OCI-LY7 (cell line): ENCODE measurements around the gene SLC4A9. TPM values are rescaled to one million over a fixed set of nuclear protein-coding genes. Genes with fewer than 3 reads are reported as not detected.

Experiments
- BruUV-seq: library from RNA; stranded (reverse); fragments of 400-500 nt; replicated peaks from 2 replicates; lab custom pipeline; 2021; lab: Mats Ljungman, UMichigan
- CTCF ChIA-PET: fragments of 300-600 bp; sonication (Branson Sonifier 250); formaldehyde crosslinking; loops from one replicate; lab custom pipeline; 2022; ENCODE audit warnings: antibody characterized with exemption; ENCODE audit not compliant: unreplicated experiment; lab: Charles Lee
- POLR2A ChIA-PET: fragments of 300-600 bp; sonication (Branson Sonifier 250); formaldehyde crosslinking; loops from one replicate; lab custom pipeline; 2022; ENCODE audit warnings: antibody characterized with exemption; lab: Charles Lee
- DNase-seq: peaks from one replicate; pipeline ENCODE4 v3.0.0-alpha.2; 2015; ENCODE audit warnings: low spot score
- H2AFZ ChIP-seq: fragments of 200-600 bp; sonication (generic), shearing (Covaris generic); 2 replicates; pipeline ENCODE4 v1.6.1; 2014; ENCODE audit warnings: mild to moderate bottlenecking, antibody characterized with exemption, low read length, moderate library complexity
- H3K27ac ChIP-seq: fragments of 200-600 bp; sonication (generic); 2 replicates; pipeline ENCODE4 v1.5.1; 2014; ENCODE audit warnings: mixed run types, low read depth, mild to moderate bottlenecking, moderate library complexity, low read length, inconsistent platforms; ENCODE audit not compliant: poor library complexity, severe bottlenecking
- H3K36me3 ChIP-seq: fragments of 200-600 bp; sonication (generic); 2 replicates; pipeline ENCODE4 v1.6.1; 2014; ENCODE audit warnings: mild to moderate bottlenecking, antibody characterized with exemption, low read length, moderate library complexity, mixed read lengths; ENCODE audit not compliant: insufficient read depth
- H3K4me1 ChIP-seq: fragments of 200-600 bp; sonication (generic); 2 replicates; pipeline ENCODE4 v1.5.1; 2014; ENCODE audit warnings: mild to moderate bottlenecking, low read length; ENCODE audit not compliant: insufficient read depth, poor library complexity, severe bottlenecking
- H3K4me2 ChIP-seq: fragments of 200-600 bp; sonication (generic); 2 replicates; pipeline ENCODE4 v1.6.1; 2014; ENCODE audit warnings: mild to moderate bottlenecking, low read length
- H3K4me3 ChIP-seq: fragments of 200-600 bp; sonication (generic); 2 replicates; pipeline ENCODE4 v1.5.1; 2014; ENCODE audit warnings: mild to moderate bottlenecking, low read depth, low read length; ENCODE audit not compliant: poor library complexity, severe bottlenecking
- H3K79me2 ChIP-seq: fragments of 200-600 bp; sonication (generic); 2 replicates; pipeline ENCODE4 v1.6.1; 2016; ENCODE audit warnings: low read depth, mild to moderate bottlenecking, low read length, moderate library complexity, mixed read lengths; ENCODE audit not compliant: insufficient read depth
- H3K9me2 ChIP-seq: fragments of 200-600 bp; sonication (generic); 2 replicates; pipeline ENCODE4 v1.6.1; 2016; ENCODE audit warnings: mild to moderate bottlenecking, low read length, mixed read lengths; ENCODE audit not compliant: insufficient read depth
- H3K9me3 ChIP-seq: fragments of 200-600 bp; sonication (generic); 2 replicates; pipeline ENCODE4 v1.6.1; 2014; ENCODE audit warnings: mild to moderate bottlenecking, mixed run types, low read length, mixed read lengths
- H4K20me1 ChIP-seq: fragments of 200-600 bp; sonication (generic); 2 replicates; pipeline ENCODE4 v1.6.1; 2014; ENCODE audit warnings: mild to moderate bottlenecking, antibody characterized with exemption, low read length, moderate library complexity, mixed read lengths; ENCODE audit not compliant: insufficient read depth
- CTCF ChIP-seq: fragments of 200-600 bp; sonication (generic); conservative IDR thresholded peaks from 2 replicates; pipeline ENCODE4 v1.5.1; 2014; ENCODE audit warnings: mild to moderate bottlenecking, antibody characterized with exemption, low read length, moderate library complexity, mixed read lengths
- EZH2phosphoT487 ChIP-seq: fragments of 200-600 bp; sonication (generic); IDR thresholded peaks from 2 replicates; pipeline ENCODE4 v1.6.1; 2018; ENCODE audit warnings: low read depth, borderline replicate concordance, mild to moderate bottlenecking, mixed run types, antibody characterized with exemption, low read length, moderate library complexity, mixed read lengths
- intact Hi-C: fragments of 100-400 bp; cut with micrococcal nuclease; formaldehyde crosslinking; loops from one replicate; pipeline ENCODE4 v1.10.0; 2022; ENCODE audit not compliant: unreplicated experiment
- total RNA-seq, 2 experiments: library from RNA; depleted of rRNA in 1 of 2; stranded (reverse); fragments of >200 nt in 1 of 2; shearing (Covaris generic) in 1 of 2; gene quantifications; 2 replicates each; pipeline ENCODE4 v1.2.3, GENCODE V29; 2014 to 2022

The SLC4A9 gene
- total RNA-seq, 2 experiments from 2014 or later = 0.22 to 2.6 TPM

GRCh38 chr5:140399979-140400729, 40.2 kb downstream of the SLC4A9 start:
- Histone ChIP-seq H3K36me3 (peaks cover 14% of the 10 kb centered on the region; the same call in 1 of the 2 replicates), H3K4me1 (peaks cover 28% of the 10 kb centered on the region), H3K79me2 (peaks cover 60% of the 10 kb centered on the region), H2AFZ (peak overlapping the region; percentile 50), H3K4me2 (peak overlapping the region; percentile 92), H3K9me2 (no peaks in the 10 kb centered on the region), H3K4me3 (peak overlapping the region; percentile 83), H3K9me3 (no peaks in the 10 kb centered on the region), H3K27ac (peak overlapping the region; percentile 73), H4K20me1 (peaks cover 16% of the 10 kb centered on the region; the same call in 1 of the 2 replicates)
- intact Hi-C loops = loop anchor here (2.0 to 5.0 kb wide), 2 partner anchors 157 to 293 kb away; partner anchors contain the start of gene SRA1
- POLR2A ChIA-PET = interaction anchor here (0.5 to 2.4 kb wide), 7 partner anchors 14 to 247 kb away, joined by 3 to 6 read pairs (median 4); partner anchors contain the start of genes IK and NDUFA2
- DNase-seq = no peak
- no peak for TF ChIP-seq EZH2phosphoT487
- no peak for TF ChIP-seq CTCF
- CTCF ChIA-PET = interaction anchor here (1.3 kb wide), 1 partner anchor 41 kb away, joined by 3 read pairs; no protein-coding TSS in a partner anchor
- TSS peak; percentile 69 for BruUV-seq

DNA sequence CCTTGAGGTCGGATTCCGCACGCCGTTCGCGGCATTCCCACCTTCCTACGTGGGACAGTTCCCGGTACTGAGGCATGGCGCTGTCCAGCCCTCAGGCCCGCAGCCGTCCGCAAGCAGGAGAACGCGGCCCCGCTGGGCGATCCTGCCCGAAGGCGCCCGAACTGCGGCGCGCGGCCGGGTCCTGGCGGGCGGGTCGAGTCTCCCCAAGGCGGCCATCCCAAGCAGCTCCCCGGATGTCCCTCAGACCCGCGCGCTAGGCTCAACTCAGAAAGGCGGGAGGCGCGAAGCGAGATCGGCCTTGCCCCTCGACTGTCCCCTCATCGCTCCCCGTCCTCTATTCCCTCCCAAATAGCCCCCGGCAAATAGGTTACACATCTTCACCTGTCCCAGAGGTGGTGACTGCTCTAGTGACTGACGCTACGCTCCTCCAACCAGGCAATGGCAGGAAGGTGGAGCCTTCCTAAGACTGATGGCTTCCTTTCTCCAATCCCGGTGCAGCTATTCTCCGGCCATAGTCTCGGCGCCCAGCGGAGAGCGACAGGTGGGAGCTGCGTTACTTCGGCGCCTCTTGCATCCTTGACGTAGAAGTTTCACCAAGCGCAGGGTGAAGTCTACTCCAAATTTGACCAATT, 40.9 kb downstream of the SLC4A9 start:
- no peaks in the 10 kb centered on the region for H3K9me3 ChIP-seq
- peaks cover 18% of the 10 kb centered on the region; the same call in 1 of the 2 replicates for H4K20me1 ChIP-seq
- no TSS peak for BruUV-seq
- peaks cover 29% of the 10 kb centered on the region for H3K4me1 ChIP-seq
- peak; percentile 93 for DNase-seq
- H3K27ac ChIP-seq = peak overlapping the region; percentile 73
- intact Hi-C loops = loop anchor here (1.0 to 5.0 kb wide), 3 partner anchors 156 to 294 kb away; partner anchors contain the start of genes SRA1 and TMCO6
- H3K79me2 ChIP-seq = peaks cover 67% of the 10 kb centered on the region
- peaks cover 20% of the 10 kb centered on the region for H3K36me3 ChIP-seq
- peak overlapping the region; percentile 83 for H3K4me3 ChIP-seq
- TF ChIP-seq EZH2phosphoT487 = no peak
- H2AFZ ChIP-seq = peak overlapping the region; percentile 50
- H3K9me2 ChIP-seq = no peaks in the 10 kb centered on the region
- POLR2A ChIA-PET = interaction anchor here (0.5 to 2.4 kb wide), 12 partner anchors 8 to 247 kb away, joined by 3 to 7 read pairs (median 3); partner anchors contain the start of genes IK and NDUFA2
- peak overlapping the region; percentile 92 for H3K4me2 ChIP-seq
- CTCF ChIA-PET = interaction anchor here (0.6 to 1.3 kb wide), 2 partner anchors 42 to 872 kb away, joined by 3 read pairs; no protein-coding TSS in a partner anchor
